Umbilical cord (tissue), 2 donors: ENCODE measurements around the gene CDHR2. TPM values are rescaled to one million over a fixed set of nuclear protein-coding genes. Genes with fewer than 3 reads are reported as not detected.
A peak's percentile ranks its signal among the peaks of the same experiment; 100 is the strongest.

Source experiments
- DNase-seq: peaks from one replicate; pipeline ENCODE4 v3.0.0-alpha.2; 2015; ENCODE audit warnings: low spot score
- total RNA-seq: library from RNA; depleted of rRNA; stranded (reverse); fragments of >200 nt; gene quantifications from one replicate; pipeline ENCODE4 v1.2.3, GENCODE V29; 2014; ENCODE audit warnings: low replicate concordance; ENCODE audit not compliant: insufficient read depth

The CDHR2 gene
- not detected for total RNA-seq

GRCh38 chr5:176548967-176549444, at the start of gene CDHR2:
CDHR2 (plus strand) TSS chr5:176549342; CDS start chr5:176565353, 16,011 bp downstream.
- no peak for DNase-seq

- no peak for DNase-seq
Measured at GRCh38 chr5:176500511-176500910, 48.6 kb upstream of the CDHR2 start.

- DNase-seq: peak; percentile 61
Measured at GRCh38 chr5:176501333-176501732, 47.8 kb upstream of the CDHR2 start.

GRCh38 chr5:176503496-176503895, 45.6 kb upstream of the CDHR2 start:
- DNase-seq: no peak

GRCh38 chr5:176507911-176508310, 41.2 kb upstream of the CDHR2 start:
- no peak for DNase-seq

GRCh38 chr5:176508603-176509002, 40.5 kb upstream of the CDHR2 start:
- DNase-seq: peak; percentile 15

- no peak for DNase-seq
Measured at GRCh38 chr5:176513788-176514187, 35.4 kb upstream of the CDHR2 start.

GRCh38 chr5:176514244-176514950, 34.7 kb upstream of the CDHR2 start:
- no peak for DNase-seq

- DNase-seq: no peak
Measured at GRCh38 chr5:176515396-176515795, 33.7 kb upstream of the CDHR2 start.

GRCh38 chr5:176517053-176517661, 32.0 kb upstream of the CDHR2 start:
- DNase-seq: no peak

GRCh38 chr5:176519810-176520720, 29.1 kb upstream of the CDHR2 start:
- no peak for DNase-seq

GRCh38 chr5:176521286-176521685, 27.9 kb upstream of the CDHR2 start:
- DNase-seq: no peak

- no peak for DNase-seq
Measured at GRCh38 chr5:176521699-176522263, 27.4 kb upstream of the CDHR2 start.

- DNase-seq: no peak
Measured at GRCh38 chr5:176524138-176524537, 25.0 kb upstream of the CDHR2 start.

GRCh38 chr5:176524987-176525386, 24.2 kb upstream of the CDHR2 start:
- DNase-seq: no peak

- DNase-seq: no peak
Measured at GRCh38 chr5:176525677-176526076, 23.5 kb upstream of the CDHR2 start.

- DNase-seq: no peak
Measured at GRCh38 chr5:176526462-176526861, 22.7 kb upstream of the CDHR2 start.

GRCh38 chr5:176527246-176528222, 21.6 kb upstream of the CDHR2 start:
- DNase-seq: no peak

- no peak for DNase-seq
Measured at GRCh38 chr5:176528301-176528700, 20.8 kb upstream of the CDHR2 start.

- no peak for DNase-seq
Measured at GRCh38 chr5:176528761-176529115, 20.4 kb upstream of the CDHR2 start.
